ENCODE results near the gene TRA2A. TPM values are rescaled to one million over a fixed set of nuclear protein-coding genes. Genes with fewer than 3 reads are reported as not detected.

The TRA2A gene
- total RNA-seq, 1 donor from 2014 or later: 107 TPM

DNA sequence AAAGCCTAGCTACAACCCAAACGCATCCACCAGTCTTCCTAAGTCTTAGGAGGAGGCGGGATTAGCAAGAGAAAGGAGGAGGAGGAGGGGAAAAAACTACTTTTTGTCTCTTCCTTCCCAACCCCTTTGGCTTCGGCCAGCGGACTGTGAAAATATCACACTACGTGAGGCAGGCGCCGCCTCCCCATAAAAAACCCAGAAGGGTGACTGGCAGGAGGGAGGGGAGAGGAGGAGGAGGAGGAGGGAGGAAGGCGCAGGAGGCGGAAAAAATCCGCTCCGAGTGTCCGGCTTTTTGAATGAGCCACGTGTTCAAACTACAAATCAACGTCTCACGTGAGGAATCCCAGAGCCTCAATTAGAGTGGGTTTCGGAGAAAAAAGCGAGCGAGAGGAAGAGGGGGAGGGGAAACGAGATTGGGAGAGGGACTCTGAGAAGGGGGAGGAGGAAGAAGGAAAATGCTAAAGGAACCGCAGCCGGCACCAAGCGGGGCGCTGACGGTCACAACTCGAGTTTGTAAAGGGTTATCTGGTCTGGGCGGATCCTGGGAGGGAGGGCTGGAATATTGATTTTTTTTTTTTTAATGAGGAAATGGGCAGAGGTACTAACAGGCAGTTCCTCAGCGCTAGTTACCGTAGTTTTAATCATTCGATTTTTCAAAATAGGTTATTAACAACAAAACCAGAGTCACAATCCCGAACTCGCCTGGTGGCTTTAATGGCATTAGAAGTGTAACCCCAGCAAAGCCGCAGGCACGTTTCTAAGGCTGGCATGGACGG, 61.3 kb downstream of the TRA2A start, which contains the start of gene IGF2BP3:
Gene IGF2BP3, minus strand, starts transcription at position 162 of the 776 bp plus-strand sequence. CDS start 381 bp downstream, outside the sequence.
- peak; percentile 86 for DNase-seq (ENCODE audit: low spot score)
- H3K36me3 Mint-ChIP-seq (ENCODE audit: low read depth, unreplicated experiment): peaks cover 11% of the 10 kb centered on the region
- H3K9me3 Mint-ChIP-seq (ENCODE audit: unreplicated experiment): no peaks in the 10 kb centered on the region
- no peak for TF ChIP-seq CTCF (IDR thresholded peaks at IDR 0.05; ENCODE audit: unreplicated experiment)
- peak within 1 kb of the TSS; percentile 98 for H3K4me3 Mint-ChIP-seq (ENCODE audit: unreplicated experiment)
- peaks cover 27% of the 10 kb centered on the region for H3K4me1 Mint-ChIP-seq (ENCODE audit: unreplicated experiment)
- H3K27me3 Mint-ChIP-seq (ENCODE audit: unreplicated experiment): peaks cover 27% of the 10 kb centered on the region
- H3K27ac Mint-ChIP-seq (ENCODE audit: unreplicated experiment): peak within 1 kb of the TSS; percentile 100

DNA sequence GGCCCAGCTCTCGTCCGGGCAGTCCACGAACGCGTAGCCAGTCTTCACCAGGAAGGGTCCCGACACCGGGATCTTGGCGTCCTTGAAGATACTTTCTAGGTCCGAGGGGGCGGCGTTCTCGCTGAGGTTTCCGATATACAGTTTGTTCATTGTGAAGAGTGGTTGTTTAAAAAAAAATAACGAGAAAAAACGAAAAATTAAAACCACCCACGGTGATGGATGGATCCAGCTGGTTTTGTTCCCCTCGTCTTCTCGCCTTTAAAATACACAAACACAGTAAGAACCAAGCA, 61.9 kb downstream of the TRA2A start:
- H3K27me3 Mint-ChIP-seq (ENCODE audit: unreplicated experiment): peaks cover 27% of the 10 kb centered on the region
- H3K9me3 Mint-ChIP-seq (ENCODE audit: unreplicated experiment): no peaks in the 10 kb centered on the region
- H3K4me3 Mint-ChIP-seq (ENCODE audit: unreplicated experiment): peak overlapping the region; percentile 98
- H3K27ac Mint-ChIP-seq (ENCODE audit: unreplicated experiment): peak overlapping the region; percentile 97
- peaks cover 34% of the 10 kb centered on the region for H3K4me1 Mint-ChIP-seq (ENCODE audit: unreplicated experiment)
- no peak for TF ChIP-seq CTCF (IDR thresholded peaks at IDR 0.05; ENCODE audit: unreplicated experiment)
- no peak for DNase-seq (ENCODE audit: low spot score)
- peaks cover 11% of the 10 kb centered on the region for H3K36me3 Mint-ChIP-seq (ENCODE audit: low read depth, unreplicated experiment)

- Mint-ChIP-seq H3K4me3 (ENCODE audit: unreplicated experiment) (peak overlapping the region; percentile 98), H3K36me3 (ENCODE audit: low read depth, unreplicated experiment) (peaks cover 11% of the 10 kb centered on the region), H3K27ac (ENCODE audit: unreplicated experiment) (peak overlapping the region; percentile 86), H3K27me3 (ENCODE audit: unreplicated experiment) (peaks cover 26% of the 10 kb centered on the region), H3K4me1 (ENCODE audit: unreplicated experiment) (peaks cover 36% of the 10 kb centered on the region), H3K9me3 (ENCODE audit: unreplicated experiment) (no peaks in the 10 kb centered on the region)
- DNase-seq (ENCODE audit: low spot score): peak; percentile 51
- peak; percentile 26 for TF ChIP-seq CTCF (IDR thresholded peaks at IDR 0.05; ENCODE audit: unreplicated experiment)
These were observed 62.4 kb downstream of the TRA2A start for GRCh38 chr7:23469150-23469960.

- no peak for TF ChIP-seq CTCF (IDR thresholded peaks at IDR 0.05; ENCODE audit: unreplicated experiment)
- Mint-ChIP-seq H3K27ac (ENCODE audit: unreplicated experiment) (peak overlapping the region; percentile 92), H3K4me1 (ENCODE audit: unreplicated experiment) (peaks cover 36% of the 10 kb centered on the region), H3K36me3 (ENCODE audit: low read depth, unreplicated experiment) (peaks cover 11% of the 10 kb centered on the region), H3K9me3 (ENCODE audit: unreplicated experiment) (no peaks in the 10 kb centered on the region), H3K27me3 (ENCODE audit: unreplicated experiment) (peaks cover 27% of the 10 kb centered on the region), H3K4me3 (ENCODE audit: unreplicated experiment) (peak overlapping the region; percentile 100)
- DNase-seq (ENCODE audit: low spot score): peak; percentile 37
These were observed 63.1 kb downstream of the TRA2A start for GRCh38 chr7:23468526-23469149.
